ENCODE data around the gene DYNLL1.

Gene DYNLL1

GRCh38 chr12:120488057-120488640, 7.8 kb upstream of the DYNLL1 start:
- Histone ChIP-seq H3K27ac (ENCODE audit: low read depth, low read length) (no peak overlapping the region), H3K27me3 (ENCODE audit: control insufficient read depth in 1 of 2, insufficient read depth in 2 of 2, low read length in 2 of 2) (no peaks in the 10 kb centered on the region), H3K9ac (ENCODE audit: low read depth in 1 of 2, low read length in 2 of 2) (no peak overlapping the region)

GRCh38 chr12:120489018-120489417, 6.9 kb upstream of the DYNLL1 start:
- peaks cover 0 to 8% of the 10 kb centered on the region in 2 donors for H3K36me3 ChIP-seq (ENCODE audit: control insufficient read depth in 1 of 2, insufficient read depth in 2 of 2, low read length in 2 of 2)
- no peak overlapping the region for H3K27ac ChIP-seq (ENCODE audit: low read depth, low read length)
- H3K4me1 ChIP-seq (ENCODE audit: control insufficient read depth in 1 of 2, insufficient read depth in 2 of 2, low read length in 2 of 2), result no peaks in the 10 kb centered on the region

More at GRCh38 chr12:120488057-120488640, 7.8 kb upstream of the DYNLL1 start:
- peaks cover 0 to 8% of the 10 kb centered on the region in 2 donors for H3K36me3 ChIP-seq (ENCODE audit: control insufficient read depth in 1 of 2, insufficient read depth in 2 of 2, low read length in 2 of 2)
- no peaks in the 10 kb centered on the region for H3K4me1 ChIP-seq (ENCODE audit: control insufficient read depth in 1 of 2, insufficient read depth in 2 of 2, low read length in 2 of 2)
- H3K9me3 ChIP-seq (ENCODE audit: control insufficient read depth in 1 of 2, low read length in 2 of 2), result no peaks in the 10 kb centered on the region
- H3K4me3 ChIP-seq (ENCODE audit: low read depth in 1 of 2, low read length in 2 of 2), result no peak overlapping the region

GRCh38 chr12:120490325-120490724, 5.6 kb upstream of the DYNLL1 start:
- Histone ChIP-seq H3K9ac (ENCODE audit: low read depth in 1 of 2, low read length in 2 of 2) (no peak overlapping the region), H3K27me3 (ENCODE audit: control insufficient read depth in 1 of 2, insufficient read depth in 2 of 2, low read length in 2 of 2) (no peaks in the 10 kb centered on the region), H3K4me1 (ENCODE audit: control insufficient read depth in 1 of 2, insufficient read depth in 2 of 2, low read length in 2 of 2) (peaks cover 5 to 7% of the 10 kb centered on the region in 2 donors), H3K4me3 (ENCODE audit: low read depth in 1 of 2, low read length in 2 of 2) (no peak overlapping the region), H3K36me3 (ENCODE audit: control insufficient read depth in 1 of 2, insufficient read depth in 2 of 2, low read length in 2 of 2) (peaks cover 0 to 8% of the 10 kb centered on the region in 2 donors), H3K27ac (ENCODE audit: low read depth, low read length) (no peak overlapping the region), H3K9me3 (ENCODE audit: control insufficient read depth in 1 of 2, low read length in 2 of 2) (no peaks in the 10 kb centered on the region)

More at GRCh38 chr12:120489018-120489417, 6.9 kb upstream of the DYNLL1 start:
- Histone ChIP-seq H3K9me3 (ENCODE audit: control insufficient read depth in 1 of 2, low read length in 2 of 2) (no peaks in the 10 kb centered on the region), H3K4me3 (ENCODE audit: low read depth in 1 of 2, low read length in 2 of 2) (no peak overlapping the region), H3K27me3 (ENCODE audit: control insufficient read depth in 1 of 2, insufficient read depth in 2 of 2, low read length in 2 of 2) (no peaks in the 10 kb centered on the region), H3K9ac (ENCODE audit: low read depth in 1 of 2, low read length in 2 of 2) (no peak overlapping the region)

GRCh38 chr12:120490833-120491512, 4.9 kb upstream of the DYNLL1 start:
- H3K4me3 ChIP-seq (ENCODE audit: low read depth in 1 of 2, low read length in 2 of 2), result no peak overlapping the region
- H3K27me3 ChIP-seq (ENCODE audit: control insufficient read depth in 1 of 2, insufficient read depth in 2 of 2, low read length in 2 of 2), result no peaks in the 10 kb centered on the region
- no peak overlapping the region for H3K9ac ChIP-seq (ENCODE audit: low read depth in 1 of 2, low read length in 2 of 2)
- H3K9me3 ChIP-seq (ENCODE audit: control insufficient read depth in 1 of 2, low read length in 2 of 2), result no peaks in the 10 kb centered on the region
- peaks cover 6 to 7% of the 10 kb centered on the region in 2 donors for H3K4me1 ChIP-seq (ENCODE audit: control insufficient read depth in 1 of 2, insufficient read depth in 2 of 2, low read length in 2 of 2)
- no peak overlapping the region for H3K27ac ChIP-seq (ENCODE audit: low read depth, low read length)
- peaks cover 0 to 8% of the 10 kb centered on the region in 2 donors for H3K36me3 ChIP-seq (ENCODE audit: control insufficient read depth in 1 of 2, insufficient read depth in 2 of 2, low read length in 2 of 2)

GRCh38 chr12:120495186-120495730, 655 bp upstream of the DYNLL1 start:
- H3K4me3 ChIP-seq (ENCODE audit: low read depth in 1 of 2, low read length in 2 of 2), result peak overlapping the region; percentile 94
- H3K9ac ChIP-seq (ENCODE audit: low read depth in 1 of 2, low read length in 2 of 2), result peak overlapping the region in 1 of 2 donors; percentile 31
- peaks cover 0 to 21% of the 10 kb centered on the region in 2 donors for H3K36me3 ChIP-seq (ENCODE audit: control insufficient read depth in 1 of 2, insufficient read depth in 2 of 2, low read length in 2 of 2)
- H3K27me3 ChIP-seq (ENCODE audit: control insufficient read depth in 1 of 2, insufficient read depth in 2 of 2, low read length in 2 of 2), result no peaks in the 10 kb centered on the region
- H3K9me3 ChIP-seq (ENCODE audit: control insufficient read depth in 1 of 2, low read length in 2 of 2), result no peaks in the 10 kb centered on the region
- no peak overlapping the region for H3K27ac ChIP-seq (ENCODE audit: low read depth, low read length)
- peaks cover 18 to 21% of the 10 kb centered on the region in 2 donors for H3K4me1 ChIP-seq (ENCODE audit: control insufficient read depth in 1 of 2, insufficient read depth in 2 of 2, low read length in 2 of 2)

- Histone ChIP-seq H3K9ac (ENCODE audit: low read depth in 1 of 2, low read length in 2 of 2) (peak overlapping the region; percentile 65 to 91), H3K36me3 (ENCODE audit: control insufficient read depth in 1 of 2, insufficient read depth in 2 of 2, low read length in 2 of 2) (peaks cover 5 to 14% of the 10 kb centered on the region in 2 donors)
Measured at GRCh38 chr12:120496413-120497340, 764 bp downstream of the DYNLL1 start.

GRCh38 chr12:120497524-120498150, 1.7 kb downstream of the DYNLL1 start:
- Histone ChIP-seq H3K4me3 (ENCODE audit: low read depth in 1 of 2, low read length in 2 of 2) (peak overlapping the region; percentile 94), H3K27me3 (ENCODE audit: control insufficient read depth in 1 of 2, insufficient read depth in 2 of 2, low read length in 2 of 2) (no peaks in the 10 kb centered on the region), H3K27ac (ENCODE audit: low read depth, low read length) (no peak overlapping the region), H3K9me3 (ENCODE audit: control insufficient read depth in 1 of 2, low read length in 2 of 2) (no peaks in the 10 kb centered on the region), H3K9ac (ENCODE audit: low read depth in 1 of 2, low read length in 2 of 2) (peak overlapping the region; percentile 53 to 65), H3K4me1 (ENCODE audit: control insufficient read depth in 1 of 2, insufficient read depth in 2 of 2, low read length in 2 of 2) (peaks cover 18 to 21% of the 10 kb centered on the region in 2 donors), H3K36me3 (ENCODE audit: control insufficient read depth in 1 of 2, insufficient read depth in 2 of 2, low read length in 2 of 2) (peaks cover 5 to 14% of the 10 kb centered on the region in 2 donors)

More at GRCh38 chr12:120496413-120497340, 764 bp downstream of the DYNLL1 start:
- Histone ChIP-seq H3K27ac (ENCODE audit: low read depth, low read length) (peak overlapping the region; percentile 58), H3K9me3 (ENCODE audit: control insufficient read depth in 1 of 2, low read length in 2 of 2) (no peaks in the 10 kb centered on the region), H3K27me3 (ENCODE audit: control insufficient read depth in 1 of 2, insufficient read depth in 2 of 2, low read length in 2 of 2) (no peaks in the 10 kb centered on the region), H3K4me3 (ENCODE audit: low read depth in 1 of 2, low read length in 2 of 2) (peak overlapping the region; percentile 94), H3K4me1 (ENCODE audit: control insufficient read depth in 1 of 2, insufficient read depth in 2 of 2, low read length in 2 of 2) (peaks cover 18 to 21% of the 10 kb centered on the region in 2 donors)

- Histone ChIP-seq H3K4me1 (ENCODE audit: control insufficient read depth in 1 of 2, insufficient read depth in 2 of 2, low read length in 2 of 2) (peaks cover 18 to 21% of the 10 kb centered on the region in 2 donors), H3K9me3 (ENCODE audit: control insufficient read depth in 1 of 2, low read length in 2 of 2) (no peaks in the 10 kb centered on the region), H3K27me3 (ENCODE audit: control insufficient read depth in 1 of 2, insufficient read depth in 2 of 2, low read length in 2 of 2) (no peaks in the 10 kb centered on the region), H3K9ac (ENCODE audit: low read depth in 1 of 2, low read length in 2 of 2) (no peak overlapping the region), H3K27ac (ENCODE audit: low read depth, low read length) (no peak overlapping the region), H3K36me3 (ENCODE audit: control insufficient read depth in 1 of 2, insufficient read depth in 2 of 2, low read length in 2 of 2) (peaks cover 12 to 27% of the 10 kb centered on the region in 2 donors), H3K4me3 (ENCODE audit: low read depth in 1 of 2, low read length in 2 of 2) (no peak overlapping the region)
Measured at GRCh38 chr12:120498870-120499515, 3.1 kb downstream of the DYNLL1 start.

GRCh38 chr12:120500581-120500980, 4.7 kb downstream of the DYNLL1 start:
- Histone ChIP-seq H3K9ac (ENCODE audit: low read depth in 1 of 2, low read length in 2 of 2) (no peak overlapping the region), H3K4me3 (ENCODE audit: low read depth in 1 of 2, low read length in 2 of 2) (no peak overlapping the region), H3K4me1 (ENCODE audit: control insufficient read depth in 1 of 2, insufficient read depth in 2 of 2, low read length in 2 of 2) (peaks cover 11 to 16% of the 10 kb centered on the region in 2 donors), H3K27ac (ENCODE audit: low read depth, low read length) (no peak overlapping the region), H3K36me3 (ENCODE audit: control insufficient read depth in 1 of 2, insufficient read depth in 2 of 2, low read length in 2 of 2) (peaks cover 12 to 35% of the 10 kb centered on the region in 2 donors), H3K9me3 (ENCODE audit: control insufficient read depth in 1 of 2, low read length in 2 of 2) (no peaks in the 10 kb centered on the region), H3K27me3 (ENCODE audit: control insufficient read depth in 1 of 2, insufficient read depth in 2 of 2, low read length in 2 of 2) (no peaks in the 10 kb centered on the region)
